Measurements from ENCODE around the gene LPIN2. TPM values are rescaled to one million over a fixed set of nuclear protein-coding genes. Genes with fewer than 3 reads are reported as not detected.

LPIN2 gene
- total RNA-seq, 1 experiment from 2014 or later: 10.7 TPM

DNA sequence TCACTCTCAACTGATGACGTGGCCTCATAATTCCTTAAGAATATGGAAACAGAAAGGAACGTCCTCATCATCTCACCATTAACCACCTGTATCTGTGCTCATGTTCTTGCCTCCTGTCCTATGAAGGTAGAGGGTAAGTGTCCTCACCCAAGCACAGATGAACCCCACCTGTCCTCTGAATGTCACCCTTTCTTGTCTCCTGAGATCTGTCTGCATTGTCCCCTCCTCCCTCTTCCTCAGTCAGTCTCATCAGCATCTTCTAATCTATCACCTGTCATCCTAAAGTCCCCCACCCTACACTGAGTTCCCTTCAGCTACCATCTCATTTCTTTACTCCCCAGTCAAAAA lies 39.4 kb upstream of the LPIN2 start:
- H3K9me2 ChIP-seq (ENCODE audit: insufficient read depth): no peaks in the 10 kb centered on the region
- ATAC-seq: no peak
- H4K20me1 ChIP-seq (ENCODE audit: insufficient read depth): no peaks in the 10 kb centered on the region
- ChIA-PET POLR2A (no interaction called here), CTCF (interaction anchor here (1.3 kb wide), 1 partner anchor 10 kb away, joined by 4 read pairs; no protein-coding TSS in a partner anchor), RAD21 (ENCODE audit: low non-redundant PET in 1 of 2, low total read pairs in 2 of 2, uncharacterized antibody in 2 of 2, unreplicated experiment in 2 of 2) (no interaction called here)
- H3K4me1 ChIP-seq (ENCODE audit: control insufficient read depth in 1 of 2, insufficient read depth in 2 of 2, low read length in 2 of 2): peaks cover 0 to 13% of the 10 kb centered on the region in 2 experiments; a peak in 3 of 4 replicates
- TF ChIP-seq, protein P1, sequence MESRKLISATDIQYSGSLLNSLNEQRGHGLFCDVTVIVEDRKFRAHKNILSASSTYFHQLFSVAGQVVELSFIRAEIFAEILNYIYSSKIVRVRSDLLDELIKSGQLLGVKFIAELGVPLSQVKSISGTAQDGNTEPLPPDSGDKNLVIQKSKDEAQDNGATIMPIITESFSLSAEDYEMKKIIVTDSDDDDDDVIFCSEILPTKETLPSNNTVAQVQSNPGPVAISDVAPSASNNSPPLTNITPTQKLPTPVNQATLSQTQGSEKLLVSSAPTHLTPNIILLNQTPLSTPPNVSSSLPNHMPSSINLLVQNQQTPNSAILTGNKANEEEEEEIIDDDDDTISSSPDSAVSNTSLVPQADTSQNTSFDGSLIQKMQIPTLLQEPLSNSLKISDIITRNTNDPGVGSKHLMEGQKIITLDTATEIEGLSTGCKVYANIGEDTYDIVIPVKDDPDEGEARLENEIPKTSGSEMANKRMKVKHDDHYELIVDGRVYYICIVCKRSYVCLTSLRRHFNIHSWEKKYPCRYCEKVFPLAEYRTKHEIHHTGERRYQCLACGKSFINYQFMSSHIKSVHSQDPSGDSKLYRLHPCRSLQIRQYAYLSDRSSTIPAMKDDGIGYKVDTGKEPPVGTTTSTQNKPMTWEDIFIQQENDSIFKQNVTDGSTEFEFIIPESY (IDR thresholded peaks at IDR 0.05; ENCODE audit: extremely low read depth, insufficient replicate concordance, low read length): no peak
- TF ChIP-seq CBX3 (IDR thresholded peaks at IDR 0.05; ENCODE audit: low read depth) (no peak), CEBPB (IDR thresholded peaks at IDR 0.05; ENCODE audit: low read depth) (no peak), ZFX (IDR thresholded peaks at IDR 0.05) (no peak), JUND (IDR thresholded peaks at IDR 0.05) (no peak), ELF1 (IDR thresholded peaks at IDR 0.05; ENCODE audit: borderline replicate concordance, low read depth) (no peak), SIN3A (IDR thresholded peaks at IDR 0.05; ENCODE audit: low read depth) (no peak), EZH2 (IDR thresholded peaks at IDR 0.05) (no peak), SRF (IDR thresholded peaks at IDR 0.05; ENCODE audit: low read depth) (no peak), YY1 (IDR thresholded peaks at IDR 0.05; ENCODE audit: extremely low read depth, insufficient replicate concordance, low read depth, low read length) (no peak), ZNF274 (IDR thresholded peaks at IDR 0.05; ENCODE audit: low read depth, low read length) (no peak), FOSL1 (IDR thresholded peaks at IDR 0.05; ENCODE audit: low read depth) (no peak), TCF7L2 (IDR thresholded peaks at IDR 0.05; ENCODE audit: borderline replicate concordance, extremely low read depth, insufficient read depth, insufficient read length) (no peak), RAD21 (IDR thresholded peaks at IDR 0.05; ENCODE audit: low read depth) (no peak)
- TF ChIP-seq, protein P2, sequence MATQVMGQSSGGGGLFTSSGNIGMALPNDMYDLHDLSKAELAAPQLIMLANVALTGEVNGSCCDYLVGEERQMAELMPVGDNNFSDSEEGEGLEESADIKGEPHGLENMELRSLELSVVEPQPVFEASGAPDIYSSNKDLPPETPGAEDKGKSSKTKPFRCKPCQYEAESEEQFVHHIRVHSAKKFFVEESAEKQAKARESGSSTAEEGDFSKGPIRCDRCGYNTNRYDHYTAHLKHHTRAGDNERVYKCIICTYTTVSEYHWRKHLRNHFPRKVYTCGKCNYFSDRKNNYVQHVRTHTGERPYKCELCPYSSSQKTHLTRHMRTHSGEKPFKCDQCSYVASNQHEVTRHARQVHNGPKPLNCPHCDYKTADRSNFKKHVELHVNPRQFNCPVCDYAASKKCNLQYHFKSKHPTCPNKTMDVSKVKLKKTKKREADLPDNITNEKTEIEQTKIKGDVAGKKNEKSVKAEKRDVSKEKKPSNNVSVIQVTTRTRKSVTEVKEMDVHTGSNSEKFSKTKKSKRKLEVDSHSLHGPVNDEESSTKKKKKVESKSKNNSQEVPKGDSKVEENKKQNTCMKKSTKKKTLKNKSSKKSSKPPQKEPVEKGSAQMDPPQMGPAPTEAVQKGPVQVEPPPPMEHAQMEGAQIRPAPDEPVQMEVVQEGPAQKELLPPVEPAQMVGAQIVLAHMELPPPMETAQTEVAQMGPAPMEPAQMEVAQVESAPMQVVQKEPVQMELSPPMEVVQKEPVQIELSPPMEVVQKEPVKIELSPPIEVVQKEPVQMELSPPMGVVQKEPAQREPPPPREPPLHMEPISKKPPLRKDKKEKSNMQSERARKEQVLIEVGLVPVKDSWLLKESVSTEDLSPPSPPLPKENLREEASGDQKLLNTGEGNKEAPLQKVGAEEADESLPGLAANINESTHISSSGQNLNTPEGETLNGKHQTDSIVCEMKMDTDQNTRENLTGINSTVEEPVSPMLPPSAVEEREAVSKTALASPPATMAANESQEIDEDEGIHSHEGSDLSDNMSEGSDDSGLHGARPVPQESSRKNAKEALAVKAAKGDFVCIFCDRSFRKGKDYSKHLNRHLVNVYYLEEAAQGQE (IDR thresholded peaks at IDR 0.05; ENCODE audit: low read depth): no peak
- TF ChIP-seq, protein P3, sequence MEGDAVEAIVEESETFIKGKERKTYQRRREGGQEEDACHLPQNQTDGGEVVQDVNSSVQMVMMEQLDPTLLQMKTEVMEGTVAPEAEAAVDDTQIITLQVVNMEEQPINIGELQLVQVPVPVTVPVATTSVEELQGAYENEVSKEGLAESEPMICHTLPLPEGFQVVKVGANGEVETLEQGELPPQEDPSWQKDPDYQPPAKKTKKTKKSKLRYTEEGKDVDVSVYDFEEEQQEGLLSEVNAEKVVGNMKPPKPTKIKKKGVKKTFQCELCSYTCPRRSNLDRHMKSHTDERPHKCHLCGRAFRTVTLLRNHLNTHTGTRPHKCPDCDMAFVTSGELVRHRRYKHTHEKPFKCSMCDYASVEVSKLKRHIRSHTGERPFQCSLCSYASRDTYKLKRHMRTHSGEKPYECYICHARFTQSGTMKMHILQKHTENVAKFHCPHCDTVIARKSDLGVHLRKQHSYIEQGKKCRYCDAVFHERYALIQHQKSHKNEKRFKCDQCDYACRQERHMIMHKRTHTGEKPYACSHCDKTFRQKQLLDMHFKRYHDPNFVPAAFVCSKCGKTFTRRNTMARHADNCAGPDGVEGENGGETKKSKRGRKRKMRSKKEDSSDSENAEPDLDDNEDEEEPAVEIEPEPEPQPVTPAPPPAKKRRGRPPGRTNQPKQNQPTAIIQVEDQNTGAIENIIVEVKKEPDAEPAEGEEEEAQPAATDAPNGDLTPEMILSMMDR (IDR thresholded peaks at IDR 0.05 in 2 of 3, conservative IDR thresholded peaks at IDR 0.05 in 1 of 3; ENCODE audit: borderline replicate concordance in 1 of 3, insufficient read depth in 1 of 3, low read depth in 2 of 3, low read length in 2 of 3): no peak
- TF ChIP-seq, protein P4, sequence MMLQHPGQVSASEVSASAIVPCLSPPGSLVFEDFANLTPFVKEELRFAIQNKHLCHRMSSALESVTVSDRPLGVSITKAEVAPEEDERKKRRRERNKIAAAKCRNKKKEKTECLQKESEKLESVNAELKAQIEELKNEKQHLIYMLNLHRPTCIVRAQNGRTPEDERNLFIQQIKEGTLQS (IDR thresholded peaks at IDR 0.05): no peak
- TF ChIP-seq, protein P5, sequence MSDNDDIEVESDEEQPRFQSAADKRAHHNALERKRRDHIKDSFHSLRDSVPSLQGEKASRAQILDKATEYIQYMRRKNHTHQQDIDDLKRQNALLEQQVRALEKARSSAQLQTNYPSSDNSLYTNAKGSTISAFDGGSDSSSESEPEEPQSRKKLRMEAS (IDR thresholded peaks at IDR 0.05): no peak
- no peak overlapping the region for H3K9ac ChIP-seq (ENCODE audit: low read length)
- H3K27ac ChIP-seq (ENCODE audit: low read depth, low read length): no peak overlapping the region
- H2AFZ ChIP-seq (ENCODE audit: low read depth, low read length, poor library complexity, severe bottlenecking): peak overlapping the region; percentile 78
- no peaks in the 10 kb centered on the region for H3K79me2 ChIP-seq (ENCODE audit: insufficient read depth, low read length)
- H3K4me2 ChIP-seq (ENCODE audit: low read length): peak overlapping the region; percentile 48; the same call in 1 of the 2 replicates
- H3K27me3 ChIP-seq (ENCODE audit: insufficient read depth, low read length): no peaks in the 10 kb centered on the region
- H3K9me3 ChIP-seq (ENCODE audit: control insufficient read depth in 1 of 2, insufficient read depth in 1 of 2, low read depth in 1 of 2, low read length in 2 of 2): 0 out of 4 replicates have a peak, but pooled peaks cover 0 to 4% of the 10 kb centered on the region in 2 experiments
- BruUV-seq (replicated peaks): no TSS peak
- DNase-seq (ENCODE audit: low read depth, low spot score): no peak
- no peak overlapping the region for H3K4me3 ChIP-seq (replicated peaks in 1 of 2; ENCODE audit: low read depth in 1 of 2, low read length in 2 of 2)
- no peaks in the 10 kb centered on the region for H3K36me3 ChIP-seq (ENCODE audit: control insufficient read depth in 1 of 2, insufficient read depth in 2 of 2, low read length in 2 of 2)
- intact Hi-C loops (cut with micrococcal nuclease): no loop called here
